HepG2 (cell line): Measurements from ENCODE around the gene IKZF4. TPM values are rescaled to one million over a fixed set of nuclear protein-coding genes. Genes with fewer than 3 reads are reported as not detected.

Experiments used
- ETV5 ChIP-seq: IDR thresholded peaks from 2 replicates; pipeline ENCODE4 v1.6.1; 2018; ENCODE audit warnings: missing biosample characterization, missing genetic modification reagents, inconsistent platforms, borderline replicate concordance
- MIER2 ChIP-seq: IDR thresholded peaks from 2 replicates; pipeline ENCODE4 v1.6.1; 2016; ENCODE audit warnings: missing biosample characterization, missing genetic modification reagents
- MTA3 ChIP-seq: sonication (generic); formaldehyde crosslinking; IDR thresholded peaks from 2 replicates; pipeline ENCODE4 v1.4.0; 2020; ENCODE audit warnings: missing genetic modification reagents
- PRDM10 ChIP-seq: sonication (generic); formaldehyde crosslinking; IDR thresholded peaks from 2 replicates; pipeline ENCODE4 v1.4.0; 2020; ENCODE audit warnings: low read depth, missing genetic modification reagents
- RFXAP ChIP-seq: sonication (generic); formaldehyde crosslinking; IDR thresholded peaks from 2 replicates; pipeline ENCODE4 v1.4.0; 2020; ENCODE audit warnings: missing genetic modification reagents, borderline replicate concordance
- TP53 ChIP-seq: sonication (generic); formaldehyde crosslinking; conservative IDR thresholded peaks from 2 replicates; pipeline ENCODE4 v1.4.0; 2020; ENCODE audit warnings: missing genetic modification reagents
- ZNF430 ChIP-seq: sonication (generic); formaldehyde crosslinking; IDR thresholded peaks from 2 replicates; pipeline ENCODE4 v1.9.0; 2021; ENCODE audit warnings: mild to moderate bottlenecking, missing genetic modification reagents
- ZNF431 ChIP-seq: sonication (generic); formaldehyde crosslinking; IDR thresholded peaks from 2 replicates; pipeline ENCODE4 v1.9.0; 2022; ENCODE audit warnings: missing genetic modification reagents, low read depth, mild to moderate bottlenecking, borderline replicate concordance
- ZNF749 ChIP-seq: sonication (generic); formaldehyde crosslinking; IDR thresholded peaks from 2 replicates; pipeline ENCODE4 v1.8.0; 2022; ENCODE audit warnings: mild to moderate bottlenecking, missing genetic modification reagents, moderate library complexity, borderline replicate concordance
- polyA plus RNA-seq, 8 experiments: library from polyadenylated mRNA; depleted of rRNA in 3 of 8; stranded (reverse) in 7 of 8; unstranded in 1 of 8; fragments of >200 nt; fragmentation: Illumina TruSeq in 4 of 8; extraction: Trizol in 4 of 8; gene quantifications; 2 replicates each; pipeline versions ENCODE4 v1.2.1 to v1.2.3, GENCODE V29; 2011 to 2016; ENCODE audit warnings: low read depth in 4 of 8, missing spikeins in 1 of 8, mixed read lengths in 1 of 8; ENCODE audit not compliant: insufficient read depth in 1 of 8
- total RNA-seq, 5 experiments: library from RNA; depleted of rRNA; stranded (reverse); fragments of >200 nt; fragmentation: Illumina TruSeq; extraction: Trizol; gene quantifications; 2 replicates each; pipeline ENCODE4 v1.2.3, GENCODE V29; 2016; ENCODE audit warnings: low read depth in 1 of 5
- TF ChIP-seq, protein P1 (sequence below): IDR thresholded peaks from 2 replicates; pipeline ENCODE4 v1.6.1; 2016; ENCODE audit warnings: low read depth, control low read depth
- TF ChIP-seq, protein P2 (sequence below): sonication (generic); formaldehyde crosslinking; IDR thresholded peaks from 2 replicates; pipeline ENCODE4 v1.5.0; 2020; ENCODE audit warnings: mild to moderate bottlenecking, missing genetic modification reagents, borderline replicate concordance
- TF ChIP-seq, protein P3 (sequence below): sonication (generic); formaldehyde crosslinking; IDR thresholded peaks from 2 replicates; pipeline ENCODE4 v1.8.1; 2023; ENCODE audit warnings: mild to moderate bottlenecking, missing genetic modification reagents

The IKZF4 gene
- total and polyA plus RNA-seq, 2 of the 13 experiments (the other 11 are each of a cell fraction or from before 2014, with no cell fraction given): 0.58 to 2.2 TPM

DNA sequence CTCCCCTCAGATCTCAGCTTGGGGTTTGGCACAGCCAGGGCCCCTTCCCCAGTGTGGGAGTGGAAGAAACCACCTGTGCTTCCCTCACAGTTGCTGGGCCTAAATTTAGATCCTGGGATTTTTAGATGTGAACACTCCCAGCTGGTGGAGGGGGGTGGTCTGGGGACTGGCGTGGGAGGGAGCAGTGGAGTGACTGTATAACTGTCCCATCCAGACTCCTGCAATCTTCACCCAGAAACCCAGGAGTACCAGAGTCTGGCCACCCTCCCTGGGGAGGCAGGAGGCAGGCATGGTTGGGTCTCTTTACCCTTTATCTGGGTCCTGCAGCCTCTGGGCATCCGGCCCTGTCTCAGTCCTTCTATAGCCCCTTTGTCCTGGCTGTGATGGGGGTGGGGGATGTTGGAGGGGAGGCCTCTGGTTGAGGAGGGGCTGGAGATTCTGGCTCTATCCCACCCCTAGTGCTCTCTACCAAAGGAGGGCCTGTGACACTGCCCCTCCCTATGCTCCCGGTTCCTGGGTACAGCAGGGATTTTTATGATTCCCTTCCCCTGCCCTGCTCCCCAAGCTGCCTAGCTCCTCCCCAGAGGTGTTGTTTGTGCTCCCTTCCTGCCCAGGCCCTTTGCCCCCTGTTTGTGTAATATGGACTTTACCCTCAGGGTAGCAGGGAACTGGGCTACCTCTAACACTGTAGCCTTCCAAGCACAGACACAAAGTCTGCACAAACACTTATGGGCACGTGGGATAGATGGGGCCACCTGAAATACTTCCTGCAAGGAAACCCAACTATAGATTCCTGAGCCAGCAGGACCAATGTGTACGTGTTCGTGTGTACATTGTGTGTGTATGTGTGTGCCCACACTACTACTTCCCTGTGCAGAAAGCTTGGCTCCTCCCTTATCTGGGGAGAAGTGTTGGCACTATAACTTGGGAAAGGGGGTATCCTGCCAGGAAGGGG, 60.8 kb downstream of the IKZF4 start (continued):
- TF ChIP-seq, protein P1, sequence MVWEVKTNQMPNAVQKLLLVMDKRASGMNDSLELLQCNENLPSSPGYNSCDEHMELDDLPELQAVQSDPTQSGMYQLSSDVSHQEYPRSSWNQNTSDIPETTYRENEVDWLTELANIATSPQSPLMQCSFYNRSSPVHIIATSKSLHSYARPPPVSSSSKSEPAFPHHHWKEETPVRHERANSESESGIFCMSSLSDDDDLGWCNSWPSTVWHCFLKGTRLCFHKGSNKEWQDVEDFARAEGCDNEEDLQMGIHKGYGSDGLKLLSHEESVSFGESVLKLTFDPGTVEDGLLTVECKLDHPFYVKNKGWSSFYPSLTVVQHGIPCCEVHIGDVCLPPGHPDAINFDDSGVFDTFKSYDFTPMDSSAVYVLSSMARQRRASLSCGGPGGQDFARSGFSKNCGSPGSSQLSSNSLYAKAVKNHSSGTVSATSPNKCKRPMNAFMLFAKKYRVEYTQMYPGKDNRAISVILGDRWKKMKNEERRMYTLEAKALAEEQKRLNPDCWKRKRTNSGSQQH: peak; percentile 24; the same call in 1 of the 2 replicates
- peak; percentile 99 for TF ChIP-seq ETV5 (CRISPR knock-in tag)
- TF ChIP-seq, protein P2, sequence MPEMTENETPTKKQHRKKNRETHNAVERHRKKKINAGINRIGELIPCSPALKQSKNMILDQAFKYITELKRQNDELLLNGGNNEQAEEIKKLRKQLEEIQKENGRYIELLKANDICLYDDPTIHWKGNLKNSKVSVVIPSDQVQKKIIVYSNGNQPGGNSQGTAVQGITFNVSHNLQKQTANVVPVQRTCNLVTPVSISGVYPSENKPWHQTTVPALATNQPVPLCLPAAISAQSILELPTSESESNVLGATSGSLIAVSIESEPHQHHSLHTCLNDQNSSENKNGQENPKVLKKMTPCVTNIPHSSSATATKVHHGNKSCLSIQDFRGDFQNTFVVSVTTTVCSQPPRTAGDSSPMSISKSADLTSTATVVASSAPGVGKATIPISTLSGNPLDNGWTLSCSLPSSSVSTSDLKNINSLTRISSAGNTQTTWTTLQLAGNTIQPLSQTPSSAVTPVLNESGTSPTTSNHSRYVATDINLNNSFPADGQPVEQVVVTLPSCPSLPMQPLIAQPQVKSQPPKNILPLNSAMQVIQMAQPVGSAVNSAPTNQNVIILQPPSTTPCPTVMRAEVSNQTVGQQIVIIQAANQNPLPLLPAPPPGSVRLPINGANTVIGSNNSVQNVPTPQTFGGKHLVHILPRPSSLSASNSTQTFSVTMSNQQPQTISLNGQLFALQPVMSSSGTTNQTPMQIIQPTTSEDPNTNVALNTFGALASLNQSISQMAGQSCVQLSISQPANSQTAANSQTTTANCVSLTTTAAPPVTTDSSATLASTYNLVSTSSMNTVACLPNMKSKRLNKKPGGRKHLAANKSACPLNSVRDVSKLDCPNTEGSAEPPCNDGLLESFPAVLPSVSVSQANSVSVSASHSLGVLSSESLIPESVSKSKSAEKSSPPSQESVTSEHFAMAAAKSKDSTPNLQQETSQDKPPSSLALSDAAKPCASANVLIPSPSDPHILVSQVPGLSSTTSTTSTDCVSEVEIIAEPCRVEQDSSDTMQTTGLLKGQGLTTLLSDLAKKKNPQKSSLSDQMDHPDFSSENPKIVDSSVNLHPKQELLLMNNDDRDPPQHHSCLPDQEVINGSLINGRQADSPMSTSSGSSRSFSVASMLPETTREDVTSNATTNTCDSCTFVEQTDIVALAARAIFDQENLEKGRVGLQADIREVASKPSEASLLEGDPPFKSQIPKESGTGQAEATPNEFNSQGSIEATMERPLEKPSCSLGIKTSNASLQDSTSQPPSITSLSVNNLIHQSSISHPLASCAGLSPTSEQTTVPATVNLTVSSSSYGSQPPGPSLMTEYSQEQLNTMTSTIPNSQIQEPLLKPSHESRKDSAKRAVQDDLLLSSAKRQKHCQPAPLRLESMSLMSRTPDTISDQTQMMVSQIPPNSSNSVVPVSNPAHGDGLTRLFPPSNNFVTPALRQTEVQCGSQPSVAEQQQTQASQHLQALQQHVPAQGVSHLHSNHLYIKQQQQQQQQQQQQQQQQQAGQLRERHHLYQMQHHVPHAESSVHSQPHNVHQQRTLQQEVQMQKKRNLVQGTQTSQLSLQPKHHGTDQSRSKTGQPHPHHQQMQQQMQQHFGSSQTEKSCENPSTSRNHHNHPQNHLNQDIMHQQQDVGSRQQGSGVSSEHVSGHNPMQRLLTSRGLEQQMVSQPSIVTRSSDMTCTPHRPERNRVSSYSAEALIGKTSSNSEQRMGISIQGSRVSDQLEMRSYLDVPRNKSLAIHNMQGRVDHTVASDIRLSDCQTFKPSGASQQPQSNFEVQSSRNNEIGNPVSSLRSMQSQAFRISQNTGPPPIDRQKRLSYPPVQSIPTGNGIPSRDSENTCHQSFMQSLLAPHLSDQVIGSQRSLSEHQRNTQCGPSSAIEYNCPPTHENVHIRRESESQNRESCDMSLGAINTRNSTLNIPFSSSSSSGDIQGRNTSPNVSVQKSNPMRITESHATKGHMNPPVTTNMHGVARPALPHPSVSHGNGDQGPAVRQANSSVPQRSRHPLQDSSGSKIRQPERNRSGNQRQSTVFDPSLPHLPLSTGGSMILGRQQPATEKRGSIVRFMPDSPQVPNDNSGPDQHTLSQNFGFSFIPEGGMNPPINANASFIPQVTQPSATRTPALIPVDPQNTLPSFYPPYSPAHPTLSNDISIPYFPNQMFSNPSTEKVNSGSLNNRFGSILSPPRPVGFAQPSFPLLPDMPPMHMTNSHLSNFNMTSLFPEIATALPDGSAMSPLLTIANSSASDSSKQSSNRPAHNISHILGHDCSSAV: no peak
- TF ChIP-seq ZNF749: no peak; the same call in 1 of the 2 replicates
- TF ChIP-seq ZNF430 (CRISPR knock-in tag): peak; percentile 83; the same call in 1 of the 2 replicates
- TF ChIP-seq MIER2 (CRISPR knock-in tag): peak; percentile 85; the same call in 1 of the 2 replicates
- TF ChIP-seq MTA3 (CRISPR knock-in tag): no peak
- TF ChIP-seq, protein P3, sequence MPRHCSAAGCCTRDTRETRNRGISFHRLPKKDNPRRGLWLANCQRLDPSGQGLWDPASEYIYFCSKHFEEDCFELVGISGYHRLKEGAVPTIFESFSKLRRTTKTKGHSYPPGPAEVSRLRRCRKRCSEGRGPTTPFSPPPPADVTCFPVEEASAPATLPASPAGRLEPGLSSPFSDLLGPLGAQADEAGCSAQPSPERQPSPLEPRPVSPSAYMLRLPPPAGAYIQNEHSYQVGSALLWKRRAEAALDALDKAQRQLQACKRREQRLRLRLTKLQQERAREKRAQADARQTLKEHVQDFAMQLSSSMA: 0 out of 2 replicates have a peak, but pooled peaks have one; percentile 68
- peak; percentile 93 for TF ChIP-seq PRDM10 (CRISPR knock-in tag)
- peak; percentile 89 for TF ChIP-seq ZNF431 (CRISPR knock-in tag)
- 0 out of 2 replicates have a peak, but pooled peaks have one; percentile 58 for TF ChIP-seq TP53
- peak; percentile 90 for TF ChIP-seq RFXAP
